Esophagus muscularis mucosa (tissue), 4 donors: ENCODE results near the gene ADAMTS16.
"Not testable (repeated sequence)": the region's sequence is repeated elsewhere in the genome, so short reads cannot be mapped to it uniquely, and the experiment has no call there.

Experiments used
- EP300 ChIP-seq: sonication (generic); formaldehyde crosslinking; IDR thresholded peaks from one replicate; pipeline ENCODE4 v1.6.1; 2017; ENCODE audit warnings: antibody characterized with exemption
- POLR2A ChIP-seq: fragments of 450-650 bp; IDR thresholded peaks from one replicate; pipeline ENCODE4 v1.6.1; 2017; ENCODE audit warnings: antibody characterized with exemption, moderate library complexity, mild to moderate bottlenecking, low read depth
- POLR2AphosphoS5 ChIP-seq, 2 donors: sonication (generic); formaldehyde crosslinking; IDR thresholded peaks; one replicate each; pipeline ENCODE4 v1.6.1; 2017; ENCODE audit warnings: antibody characterized with exemption in 2 of 2
- TF ChIP-seq, protein P1 (sequence below), 3 experiments: fragments of 200-600 bp in 2 of 3; fragments of 450-650 bp in 1 of 3; sonication (generic) in 2 of 3; IDR thresholded peaks; one replicate each; pipeline ENCODE4 v1.5.1; 2017 to 2019; ENCODE audit warnings: antibody characterized with exemption in 3 of 3, mild to moderate bottlenecking in 2 of 3, moderate library complexity in 1 of 3

DNA sequence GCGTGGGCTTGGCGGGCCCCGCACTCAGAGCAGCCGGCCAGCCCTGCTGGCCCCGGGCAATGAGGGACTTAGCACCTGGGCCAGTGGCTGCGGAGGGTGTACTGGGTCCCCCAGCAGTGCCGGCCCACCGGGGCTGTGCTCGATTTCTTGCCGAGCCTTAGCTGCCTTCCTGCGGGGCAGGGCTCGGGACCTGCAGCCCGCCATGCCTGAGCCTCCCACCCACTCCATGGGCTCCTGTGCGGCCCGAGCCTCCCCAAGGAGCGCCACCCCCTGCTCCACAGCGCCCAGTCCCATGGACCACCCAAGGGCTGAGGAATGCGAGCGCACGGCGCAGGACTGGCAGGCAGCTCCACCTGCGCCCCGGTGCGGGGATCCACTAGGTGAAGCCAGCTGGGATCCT lies 2.3 kb upstream of the ADAMTS16 start:
- TF ChIP-seq, protein P1, sequence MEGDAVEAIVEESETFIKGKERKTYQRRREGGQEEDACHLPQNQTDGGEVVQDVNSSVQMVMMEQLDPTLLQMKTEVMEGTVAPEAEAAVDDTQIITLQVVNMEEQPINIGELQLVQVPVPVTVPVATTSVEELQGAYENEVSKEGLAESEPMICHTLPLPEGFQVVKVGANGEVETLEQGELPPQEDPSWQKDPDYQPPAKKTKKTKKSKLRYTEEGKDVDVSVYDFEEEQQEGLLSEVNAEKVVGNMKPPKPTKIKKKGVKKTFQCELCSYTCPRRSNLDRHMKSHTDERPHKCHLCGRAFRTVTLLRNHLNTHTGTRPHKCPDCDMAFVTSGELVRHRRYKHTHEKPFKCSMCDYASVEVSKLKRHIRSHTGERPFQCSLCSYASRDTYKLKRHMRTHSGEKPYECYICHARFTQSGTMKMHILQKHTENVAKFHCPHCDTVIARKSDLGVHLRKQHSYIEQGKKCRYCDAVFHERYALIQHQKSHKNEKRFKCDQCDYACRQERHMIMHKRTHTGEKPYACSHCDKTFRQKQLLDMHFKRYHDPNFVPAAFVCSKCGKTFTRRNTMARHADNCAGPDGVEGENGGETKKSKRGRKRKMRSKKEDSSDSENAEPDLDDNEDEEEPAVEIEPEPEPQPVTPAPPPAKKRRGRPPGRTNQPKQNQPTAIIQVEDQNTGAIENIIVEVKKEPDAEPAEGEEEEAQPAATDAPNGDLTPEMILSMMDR (IDR thresholded peaks at IDR 0.05), result not testable (repeated sequence)
- TF ChIP-seq EP300; POLR2A; POLR2AphosphoS5 (IDR thresholded peaks at IDR 0.05): not testable (repeated sequence)
